ENCODE results near the gene SLC7A8.

SLC7A8 gene

DNA sequence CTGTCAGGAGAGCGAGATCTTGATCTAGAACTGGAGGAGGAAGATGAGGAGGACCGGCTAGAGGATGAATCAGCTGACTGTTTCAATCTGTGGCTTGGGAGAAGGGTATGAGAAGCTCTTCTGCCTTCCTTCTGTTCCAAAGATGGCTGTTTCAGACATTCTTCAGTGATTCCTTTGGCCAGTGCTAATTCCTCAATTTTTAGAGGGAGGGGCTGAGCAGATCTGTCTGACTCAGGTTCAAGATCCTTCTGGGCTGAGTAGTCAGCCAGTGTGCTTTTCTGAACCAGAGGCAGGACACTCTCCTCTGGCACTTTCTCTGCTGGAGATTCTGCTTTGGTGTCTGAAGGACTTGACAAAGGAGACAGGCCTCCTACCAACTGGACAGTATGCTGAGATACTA is 103.7 kb downstream of the SLC7A8 start:
- Mint-ChIP-seq H3K36me3 (ENCODE audit: low read depth) (peaks cover 55% of the 10 kb centered on the region), H3K27ac (no peak overlapping the region), H3K9me3 (no peaks in the 10 kb centered on the region), H3K27me3 (ENCODE audit: low read depth) (no peaks in the 10 kb centered on the region), H3K4me3 (no peak overlapping the region), H3K4me1 (ENCODE audit: low read depth) (no peaks in the 10 kb centered on the region)

GRCh38 chr14:23078692-23079116 is 104.8 kb downstream of the SLC7A8 start:
- no peaks in the 10 kb centered on the region for H3K9me3 Mint-ChIP-seq
- no peak overlapping the region for H3K4me3 Mint-ChIP-seq
- H3K27ac Mint-ChIP-seq = no peak overlapping the region
- H3K36me3 Mint-ChIP-seq (ENCODE audit: low read depth) = peaks cover 55% of the 10 kb centered on the region
- no peaks in the 10 kb centered on the region for H3K27me3 Mint-ChIP-seq (ENCODE audit: low read depth)
- no peaks in the 10 kb centered on the region for H3K4me1 Mint-ChIP-seq (ENCODE audit: low read depth)

DNA sequence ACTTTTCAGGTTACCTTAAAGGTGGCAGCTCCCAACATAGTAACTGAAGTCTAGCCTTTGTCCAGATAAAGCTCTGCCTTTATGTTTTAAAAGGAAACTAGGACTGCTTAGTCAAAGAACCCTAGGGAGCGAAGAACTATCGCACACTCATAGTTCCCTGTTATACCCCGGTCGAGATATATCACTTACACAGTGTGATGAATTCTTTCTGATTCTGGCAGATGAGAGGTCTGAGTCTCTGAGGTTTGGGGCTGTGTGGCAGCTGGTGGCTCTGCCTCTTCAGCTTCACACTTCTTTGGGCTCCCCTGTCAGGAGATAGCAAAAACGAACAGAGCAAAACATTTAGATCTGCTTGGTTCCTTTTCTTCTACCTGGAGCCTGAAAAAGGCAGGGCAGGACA is 105.5 kb downstream of the SLC7A8 start:
- no peaks in the 10 kb centered on the region for H3K4me1 Mint-ChIP-seq (ENCODE audit: low read depth)
- H3K9me3 Mint-ChIP-seq = no peaks in the 10 kb centered on the region
- no peaks in the 10 kb centered on the region for H3K27me3 Mint-ChIP-seq (ENCODE audit: low read depth)
- H3K4me3 Mint-ChIP-seq = no peak overlapping the region
- H3K27ac Mint-ChIP-seq = no peak overlapping the region
- H3K36me3 Mint-ChIP-seq (ENCODE audit: low read depth) = peaks cover 55% of the 10 kb centered on the region

GRCh38 chr14:23076785-23077408 is 106.6 kb downstream of the SLC7A8 start:
- Mint-ChIP-seq H3K27ac (no peak overlapping the region), H3K27me3 (ENCODE audit: low read depth) (no peaks in the 10 kb centered on the region), H3K36me3 (ENCODE audit: low read depth) (peaks cover 62% of the 10 kb centered on the region), H3K4me3 (no peak overlapping the region), H3K4me1 (ENCODE audit: low read depth) (peaks cover 5% of the 10 kb centered on the region), H3K9me3 (no peaks in the 10 kb centered on the region)
